GM12892 (cell line): ENCODE data around the gene PRSS56.

Source experiments
- POLR2A ChIP-seq: IDR thresholded peaks from 2 replicates; pipeline ENCODE4 v1.6.1; 2011; ENCODE audit warnings: low read depth, low read length, control low read depth
- TAF1 ChIP-seq: IDR thresholded peaks from 2 replicates; pipeline ENCODE4 v1.6.1; 2011; ENCODE audit warnings: low read depth, mild to moderate bottlenecking, control low read depth, low read length, borderline replicate concordance

DNA sequence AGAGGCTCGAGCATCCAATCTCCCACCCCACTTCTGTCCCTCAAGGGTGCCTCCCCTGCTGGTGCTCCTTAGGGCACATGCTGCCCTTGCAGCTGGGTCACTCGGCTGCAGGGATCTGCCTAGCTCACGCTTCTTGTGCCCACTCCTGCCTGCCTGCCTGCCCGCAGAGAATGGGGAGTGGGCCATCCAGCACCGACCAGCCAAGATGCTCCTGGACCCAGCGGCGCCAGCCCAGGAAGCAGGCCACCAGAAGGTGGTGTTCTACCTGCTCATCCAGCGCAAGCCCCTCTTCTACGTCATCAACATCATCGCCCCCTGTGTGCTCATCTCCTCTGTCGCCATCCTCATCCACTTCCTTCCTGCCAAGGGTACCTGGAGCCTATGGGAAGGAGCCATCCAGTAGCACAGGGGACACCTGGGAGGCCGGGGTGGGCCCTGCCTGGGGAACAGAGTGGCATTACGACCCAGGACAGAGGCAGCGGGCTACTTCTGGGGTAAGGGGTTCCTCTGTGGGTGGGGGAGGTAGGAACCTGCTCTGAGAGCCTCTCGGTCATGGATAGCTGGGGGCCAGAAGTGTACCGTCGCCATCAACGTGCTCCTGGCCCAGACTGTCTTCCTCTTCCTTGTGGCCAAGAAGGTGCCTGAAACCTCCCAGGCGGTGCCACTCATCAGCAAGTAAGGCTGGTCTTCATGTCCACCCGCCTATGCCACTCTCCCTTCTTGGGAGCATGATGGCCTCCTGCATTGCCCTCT, 22.7 kb downstream of the PRSS56 start:
- no peak for TF ChIP-seq TAF1
- no peak for TF ChIP-seq POLR2A
